ENCODE measurements around the gene PRR15L.

DNA sequence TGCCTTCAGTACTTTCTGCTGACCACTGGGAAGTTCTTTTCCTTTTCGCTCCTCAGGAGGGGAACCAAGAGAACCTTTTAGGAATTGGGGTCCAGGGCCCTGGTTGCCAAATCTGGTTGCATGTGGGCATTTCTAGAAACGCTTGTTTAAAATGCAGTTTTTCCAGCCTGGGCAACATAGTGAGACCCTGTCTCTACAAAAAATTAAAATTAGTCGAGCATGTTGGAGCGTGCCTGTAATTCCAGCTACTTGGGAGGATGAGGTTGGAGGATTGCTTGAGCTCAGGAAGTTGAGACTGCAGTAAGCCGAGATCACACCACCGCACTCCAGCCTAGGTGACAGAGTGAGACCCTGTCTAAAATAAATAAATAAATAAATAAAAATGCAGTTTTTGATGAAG, 15.1 kb downstream of the PRR15L start:
- TF ChIP-seq POLR2A (IDR thresholded peaks at IDR 0.05) = no peak
- TF ChIP-seq, protein P1, sequence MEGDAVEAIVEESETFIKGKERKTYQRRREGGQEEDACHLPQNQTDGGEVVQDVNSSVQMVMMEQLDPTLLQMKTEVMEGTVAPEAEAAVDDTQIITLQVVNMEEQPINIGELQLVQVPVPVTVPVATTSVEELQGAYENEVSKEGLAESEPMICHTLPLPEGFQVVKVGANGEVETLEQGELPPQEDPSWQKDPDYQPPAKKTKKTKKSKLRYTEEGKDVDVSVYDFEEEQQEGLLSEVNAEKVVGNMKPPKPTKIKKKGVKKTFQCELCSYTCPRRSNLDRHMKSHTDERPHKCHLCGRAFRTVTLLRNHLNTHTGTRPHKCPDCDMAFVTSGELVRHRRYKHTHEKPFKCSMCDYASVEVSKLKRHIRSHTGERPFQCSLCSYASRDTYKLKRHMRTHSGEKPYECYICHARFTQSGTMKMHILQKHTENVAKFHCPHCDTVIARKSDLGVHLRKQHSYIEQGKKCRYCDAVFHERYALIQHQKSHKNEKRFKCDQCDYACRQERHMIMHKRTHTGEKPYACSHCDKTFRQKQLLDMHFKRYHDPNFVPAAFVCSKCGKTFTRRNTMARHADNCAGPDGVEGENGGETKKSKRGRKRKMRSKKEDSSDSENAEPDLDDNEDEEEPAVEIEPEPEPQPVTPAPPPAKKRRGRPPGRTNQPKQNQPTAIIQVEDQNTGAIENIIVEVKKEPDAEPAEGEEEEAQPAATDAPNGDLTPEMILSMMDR (IDR thresholded peaks at IDR 0.05) = no peak
